ENCODE results near the gene TRIM33. TPM values are rescaled to one million over a fixed set of nuclear protein-coding genes. Genes with fewer than 3 reads are reported as not detected.
"Not testable (repeated sequence)": the region's sequence is repeated elsewhere in the genome, so short reads cannot be mapped to it uniquely, and the experiment has no call there.

The TRIM33 gene
- polyA plus RNA-seq, 1 of the 3 experiments (the other 2 are of a cell fraction): 6.3 TPM

- H3K9ac ChIP-seq: no peak overlapping the region
- no peaks in the 10 kb centered on the region for H4K20me1 ChIP-seq (ENCODE audit: insufficient read depth)
- H3K4me2 ChIP-seq: no peak overlapping the region
- peaks cover 43 to 51% of the 10 kb centered on the region in 2 experiments for H3K36me3 ChIP-seq (replicated peaks in 1 of 2; ENCODE audit: control insufficient read depth in 1 of 2, insufficient read depth in 2 of 2, low read length in 1 of 2)
- TF ChIP-seq EZH2phosphoT487 (IDR thresholded peaks at IDR 0.05; ENCODE audit: borderline replicate concordance, low read depth) (no peak), JUND (IDR thresholded peaks at IDR 0.05) (no peak), GABPA (IDR thresholded peaks at IDR 0.05; ENCODE audit: low read depth) (no peak), CHD2 (IDR thresholded peaks at IDR 0.05; ENCODE audit: low read length, partially characterized antibody) (no peak), RXRA (IDR thresholded peaks at IDR 0.05; ENCODE audit: borderline replicate concordance, low read depth) (no peak)
- H3F3A ChIP-seq (replicated peaks; ENCODE audit: insufficient read depth): peaks cover 4% of the 10 kb centered on the region
- WGBS (ENCODE audit: low lambda C conversion rate): 98% methylated on average over 4 of the region's 4 CpGs
- no peaks in the 10 kb centered on the region for H3K27me3 ChIP-seq (ENCODE audit: insufficient read depth)
- ChIA-PET CTCF (interaction anchor here (0.9 kb wide), 1 partner anchor 37 kb away, joined by 3 read pairs; no protein-coding TSS in a partner anchor), POLR2A (no interaction called here)
- no peak overlapping the region for H3K4me3 ChIP-seq (ENCODE audit: low read depth in 2 of 2, low read length in 1 of 2)
- no peaks in the 10 kb centered on the region for H3K9me3 ChIP-seq
- no peaks in the 10 kb centered on the region for H3K9me2 ChIP-seq
- H2AFZ ChIP-seq (ENCODE audit: low read depth): no peak overlapping the region
- H3K4me1 ChIP-seq (ENCODE audit: control insufficient read depth in 1 of 2, insufficient read depth in 2 of 2, low read depth in 1 of 2, low read length in 1 of 2): no peaks in the 10 kb centered on the region
- no peaks in the 10 kb centered on the region for H3K79me2 ChIP-seq (ENCODE audit: insufficient read depth)
- DNase-seq: no peak
- H3K27ac ChIP-seq (ENCODE audit: low read depth in 2 of 2, low read length in 1 of 2): no peak overlapping the region
Observed at GRCh38 chr1:114390361-114390760, 120.6 kb downstream of the TRIM33 start.

- Histone ChIP-seq H3K79me2 (ENCODE audit: insufficient read depth) (no peaks in the 10 kb centered on the region), H3K9me3 (no peaks in the 10 kb centered on the region), H2AFZ (ENCODE audit: low read depth) (no peak overlapping the region), H3F3A (replicated peaks; ENCODE audit: insufficient read depth) (peaks cover 4% of the 10 kb centered on the region), H3K9me2 (no peaks in the 10 kb centered on the region), H3K4me3 (ENCODE audit: low read depth in 2 of 2, low read length in 1 of 2) (no peak overlapping the region), H4K20me1 (ENCODE audit: insufficient read depth) (no peaks in the 10 kb centered on the region), H3K36me3 (replicated peaks in 1 of 2; ENCODE audit: control insufficient read depth in 1 of 2, insufficient read depth in 2 of 2, low read length in 1 of 2) (peaks cover 25 to 32% of the 10 kb centered on the region in 2 experiments), H3K9ac (no peak overlapping the region), H3K27me3 (ENCODE audit: insufficient read depth) (no peaks in the 10 kb centered on the region), H3K4me1 (ENCODE audit: control insufficient read depth in 1 of 2, insufficient read depth in 2 of 2, low read depth in 1 of 2, low read length in 1 of 2) (no peaks in the 10 kb centered on the region), H3K27ac (ENCODE audit: low read depth in 2 of 2, low read length in 1 of 2) (no peak overlapping the region), H3K4me2 (no peak overlapping the region)
- CTCF ChIA-PET: interaction anchor here (0.9 kb wide), 1 partner anchor 42 kb away, joined by 4 read pairs; no protein-coding TSS in a partner anchor
- POLR2A ChIA-PET: no interaction called here
- 52% methylated on average over 1 of the region's 1 CpG for WGBS (ENCODE audit: low lambda C conversion rate)
- no peak for DNase-seq
- TF ChIP-seq NRF1 (IDR thresholded peaks at IDR 0.05; ENCODE audit: low read depth, low read length) (no peak), ELF1 (IDR thresholded peaks at IDR 0.05) (no peak), CHD2 (IDR thresholded peaks at IDR 0.05; ENCODE audit: low read length, partially characterized antibody) (no peak), GABPA (IDR thresholded peaks at IDR 0.05; ENCODE audit: low read depth) (no peak), TAF1 (IDR thresholded peaks at IDR 0.05; ENCODE audit: borderline replicate concordance, low read depth, low read length) (no peak), YY1 (IDR thresholded peaks at IDR 0.05; ENCODE audit: low read depth) (no peak), REST (IDR thresholded peaks at IDR 0.05; ENCODE audit: low read depth, low read length) (no peak), POLR2AphosphoS5 (IDR thresholded peaks at IDR 0.05; ENCODE audit: low read depth, low read length) (no peak), USF2 (IDR thresholded peaks at IDR 0.05; ENCODE audit: borderline replicate concordance, low read depth, low read length) (no peak), MXI1 (IDR thresholded peaks at IDR 0.05; ENCODE audit: low read depth, low read length) (no peak)
Observed at GRCh38 chr1:114388432-114389003, 122.5 kb downstream of the TRIM33 start.

GRCh38 chr1:114387585-114387984 is 123.4 kb downstream of the TRIM33 start:
- H3K4me3 ChIP-seq (ENCODE audit: low read depth in 2 of 2, low read length in 1 of 2); H3K9me2 ChIP-seq; H3K79me2 ChIP-seq (ENCODE audit: insufficient read depth); H3K9ac ChIP-seq; H3K4me2 ChIP-seq; H3K4me1 ChIP-seq (ENCODE audit: control insufficient read depth in 1 of 2, insufficient read depth in 2 of 2, low read depth in 1 of 2, low read length in 1 of 2); H2AFZ ChIP-seq (ENCODE audit: low read depth); DNase-seq; CTCF ChIA-PET; H3K27me3 ChIP-seq (ENCODE audit: insufficient read depth); H4K20me1 ChIP-seq (ENCODE audit: insufficient read depth); H3F3A ChIP-seq (replicated peaks; ENCODE audit: insufficient read depth); H3K27ac ChIP-seq (ENCODE audit: low read depth in 2 of 2, low read length in 1 of 2); H3K9me3 ChIP-seq; POLR2A ChIA-PET: not testable (repeated sequence)
- WGBS (ENCODE audit: low lambda C conversion rate): 82% methylated on average over 6 of the region's 6 CpGs
- H3K36me3 ChIP-seq (replicated peaks in 1 of 2; ENCODE audit: control insufficient read depth in 1 of 2, insufficient read depth in 2 of 2, low read length in 1 of 2): peaks cover 18 to 24% of the 10 kb centered on the region in 2 experiments
